ENCODE measurements around the gene BIN1.

The BIN1 gene

DNA sequence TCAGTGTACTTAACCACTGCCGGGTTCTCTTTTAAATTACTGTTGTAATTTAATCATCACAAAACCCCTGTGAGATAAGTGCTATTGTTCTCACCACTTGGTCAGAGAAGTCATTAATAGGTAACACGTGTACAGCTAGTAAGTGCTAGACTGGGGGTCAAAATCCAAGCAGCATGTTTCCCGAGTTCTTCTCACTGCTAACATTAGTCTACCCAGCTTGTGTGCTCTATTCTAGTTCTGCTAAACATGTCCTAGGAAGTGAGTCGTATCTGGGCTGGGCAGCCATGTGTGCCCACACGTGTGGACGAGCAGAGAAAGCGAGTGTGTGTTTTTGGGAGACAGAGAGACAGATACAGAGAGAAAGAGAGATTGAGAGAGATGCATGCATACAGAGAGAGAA lies 94.1 kb downstream of the BIN1 start:
- DNase-seq, result no peak

DNA sequence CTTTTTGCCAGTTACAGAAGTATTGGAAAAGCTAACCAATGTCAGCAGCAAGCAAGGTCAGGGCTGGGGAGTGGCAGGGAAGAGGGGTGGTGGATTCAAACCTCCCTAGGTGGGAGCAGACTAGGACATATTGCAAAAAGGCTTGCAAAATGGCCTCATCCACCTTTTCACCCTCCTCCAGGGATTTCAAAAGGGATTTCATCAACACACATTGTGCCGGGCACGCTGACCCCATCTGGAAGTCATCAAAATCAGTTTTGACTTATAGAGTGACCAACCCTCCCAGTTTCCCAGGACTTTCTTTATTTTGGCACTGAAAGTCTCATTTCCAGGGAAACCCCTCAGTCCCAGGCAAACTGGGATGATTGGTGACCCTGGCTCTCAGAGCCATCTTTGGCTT lies 94.7 kb downstream of the BIN1 start:
- no peak for DNase-seq

DNA sequence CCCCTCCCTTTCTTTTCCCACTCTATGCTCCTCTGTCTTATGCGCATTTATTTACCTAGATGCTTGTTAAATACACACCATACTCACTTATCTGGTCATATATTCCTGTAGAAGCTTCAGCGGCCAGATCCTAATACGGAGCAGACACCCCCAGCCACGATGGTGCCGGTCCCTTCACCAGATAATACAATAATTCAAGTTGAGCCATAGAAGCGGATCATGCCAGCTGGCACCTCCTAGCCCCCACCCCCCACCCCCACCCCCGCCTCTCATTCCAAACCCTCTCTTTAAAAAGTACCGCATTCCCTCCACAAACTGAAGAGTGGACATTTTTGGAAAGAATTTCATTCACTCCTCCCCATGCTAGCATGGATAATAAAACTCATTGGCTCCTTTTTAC lies 95.2 kb downstream of the BIN1 start:
- no peak for DNase-seq

DNA sequence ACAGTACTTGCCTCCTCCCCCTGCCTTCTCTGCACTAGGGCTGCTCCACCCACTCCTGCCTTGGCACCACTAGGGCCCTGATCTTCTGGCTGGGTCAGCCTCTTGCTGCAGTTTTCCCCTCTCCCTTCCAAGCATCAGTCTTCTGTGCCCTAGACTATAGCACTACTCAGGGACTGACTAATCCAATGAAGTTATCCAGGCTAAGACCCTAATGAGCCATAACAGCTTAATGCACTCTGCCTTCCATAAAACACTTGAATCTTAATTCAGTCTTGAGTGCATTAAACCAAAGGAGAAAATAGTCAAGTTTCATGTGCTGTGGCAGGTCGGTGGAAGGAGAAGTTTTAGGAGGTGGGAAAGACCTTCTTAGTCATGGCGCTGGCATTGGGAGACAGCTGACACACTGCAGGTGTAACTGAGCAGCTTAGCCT lies 95.7 kb downstream of the BIN1 start:
- no peak for DNase-seq

DNA sequence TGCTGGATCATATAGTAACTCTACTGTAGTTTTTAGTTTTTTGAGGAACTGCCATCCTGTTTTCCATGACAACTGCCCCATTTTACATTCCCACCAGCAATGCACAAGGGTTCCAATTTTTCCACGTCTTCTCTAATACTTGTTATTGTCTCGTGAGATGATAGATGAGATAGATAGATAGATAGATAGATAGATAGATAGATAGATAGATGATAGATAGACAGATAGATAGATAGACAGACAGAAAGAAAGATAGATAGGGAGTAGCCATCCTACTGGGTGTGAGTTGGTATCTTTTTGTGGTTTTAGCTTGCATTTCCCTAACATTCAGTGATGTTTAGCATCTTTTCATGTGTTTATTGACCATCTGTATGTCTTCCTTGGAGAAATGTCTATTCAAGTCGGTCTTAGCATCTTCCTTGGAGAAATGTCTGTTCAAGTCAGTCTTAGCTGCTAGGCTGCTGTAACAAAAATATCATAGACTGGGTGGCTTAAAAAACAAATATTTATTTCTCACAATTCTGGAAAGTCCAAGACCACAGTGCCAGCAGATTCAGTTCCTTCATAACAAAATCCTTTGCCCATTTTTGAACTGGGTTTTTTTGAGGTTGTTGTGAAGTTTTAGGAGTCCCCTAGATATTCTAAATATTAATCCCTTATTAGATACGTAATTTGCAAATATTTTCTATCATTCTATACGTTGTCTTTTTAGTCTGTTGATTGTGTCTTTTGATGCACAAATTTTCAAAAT lies 98.5 kb downstream of the BIN1 start:
- no peak for DNase-seq

DNA sequence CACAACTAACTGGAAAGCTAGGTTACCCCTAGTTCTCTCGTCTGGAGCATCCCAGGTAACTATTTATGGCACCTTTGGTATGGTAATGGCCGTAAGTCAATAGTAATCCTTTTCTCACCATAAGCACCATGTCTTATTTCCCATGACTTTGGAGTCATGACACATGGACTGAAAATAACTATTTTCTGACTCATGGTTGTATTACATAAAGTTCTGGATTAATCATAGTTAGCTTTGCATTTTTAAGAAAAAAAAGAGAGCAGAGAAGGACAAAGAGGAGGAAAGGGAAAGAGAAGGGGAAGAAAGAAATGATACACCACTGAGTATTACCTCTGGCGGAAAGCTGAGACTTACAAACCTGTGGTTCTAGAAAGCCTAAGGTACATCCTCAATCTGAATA lies 99.3 kb downstream of the BIN1 start:
- DNase-seq, result no peak

DNA sequence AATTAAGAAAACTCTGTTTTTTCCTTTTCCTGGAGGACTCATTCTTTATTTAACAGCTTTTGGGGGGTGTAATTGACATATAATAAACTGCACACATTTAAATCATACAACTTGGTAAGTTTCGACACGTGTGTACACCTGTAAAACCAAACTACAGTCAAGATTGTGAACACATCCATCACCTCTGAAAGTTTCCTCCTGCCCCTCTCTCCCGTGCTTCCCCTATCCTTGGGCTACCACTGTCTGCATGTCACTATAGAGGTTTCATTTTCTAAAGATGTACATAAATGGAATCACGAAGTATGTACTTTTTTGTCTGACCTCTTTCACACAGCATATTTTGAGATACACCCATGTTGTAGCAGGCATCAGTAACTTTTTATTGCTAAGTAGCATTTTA lies 100.0 kb downstream of the BIN1 start:
- no peak for DNase-seq

DNA sequence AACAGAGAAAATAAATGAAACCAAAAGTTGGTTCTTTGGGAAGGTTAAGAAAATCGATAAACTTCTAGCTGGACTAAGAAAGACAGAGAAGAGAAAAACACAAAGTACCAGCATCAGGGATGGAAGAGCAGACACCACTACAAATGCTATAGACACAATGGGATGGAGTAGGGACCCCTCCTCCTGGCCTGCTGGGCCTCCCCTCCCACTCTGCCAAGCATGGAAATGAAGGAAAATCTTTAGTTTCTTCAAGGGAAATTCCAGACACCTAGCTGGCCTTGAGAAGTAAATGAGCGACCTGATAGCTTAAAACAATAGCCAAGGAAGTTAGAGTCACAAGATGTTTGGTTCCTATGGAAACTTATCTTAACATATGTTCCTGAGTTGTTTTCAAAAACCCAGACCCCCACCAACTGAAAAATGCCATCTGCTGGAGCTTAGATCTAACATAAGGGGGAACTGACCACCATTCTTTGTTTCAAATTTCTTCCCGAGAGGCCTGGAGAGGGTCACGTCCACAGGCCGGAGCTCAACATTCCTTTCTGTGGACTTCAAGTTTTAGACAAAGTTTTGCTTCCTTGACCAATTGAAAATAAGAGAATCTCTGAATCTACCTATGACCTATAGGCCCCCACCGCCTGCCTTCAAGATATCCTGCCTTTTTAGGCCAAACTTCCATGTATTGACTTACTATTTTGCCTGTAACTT lies 101.9 kb downstream of the BIN1 start:
- DNase-seq, result no peak

DNA sequence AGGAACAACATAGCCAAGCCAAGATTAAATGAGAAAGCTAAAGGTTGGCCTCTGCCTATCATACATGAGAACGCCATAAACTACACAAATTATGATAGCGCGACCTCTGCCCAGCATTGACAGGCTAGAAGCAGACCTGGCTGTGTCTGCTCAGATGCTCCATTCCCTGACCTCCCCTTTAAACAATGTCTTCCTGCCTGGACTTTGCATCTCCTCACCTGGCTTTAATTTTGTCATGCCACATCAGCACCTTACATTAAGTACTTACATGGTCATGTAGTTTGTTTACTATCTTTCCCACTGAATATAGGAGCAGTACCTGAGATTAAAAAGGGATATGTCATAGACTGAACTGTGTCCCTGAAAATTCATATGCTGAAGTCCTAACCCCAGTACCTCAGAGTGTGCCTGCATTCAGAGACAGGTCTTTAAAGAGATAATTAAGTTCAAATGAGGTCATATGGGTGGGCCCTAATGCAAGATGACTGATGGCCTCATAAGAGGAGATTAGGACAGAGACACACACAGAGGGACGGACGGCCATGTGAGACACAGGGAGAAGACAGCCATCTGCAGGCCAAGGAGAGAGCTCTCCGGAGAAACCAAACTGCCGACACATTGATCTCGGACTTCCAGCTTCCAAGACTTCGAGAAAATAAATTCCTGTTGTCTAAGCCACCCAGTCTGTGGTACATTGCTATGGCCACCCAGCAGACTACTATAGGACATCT lies 103.7 kb downstream of the BIN1 start:
- no peak for DNase-seq

DNA sequence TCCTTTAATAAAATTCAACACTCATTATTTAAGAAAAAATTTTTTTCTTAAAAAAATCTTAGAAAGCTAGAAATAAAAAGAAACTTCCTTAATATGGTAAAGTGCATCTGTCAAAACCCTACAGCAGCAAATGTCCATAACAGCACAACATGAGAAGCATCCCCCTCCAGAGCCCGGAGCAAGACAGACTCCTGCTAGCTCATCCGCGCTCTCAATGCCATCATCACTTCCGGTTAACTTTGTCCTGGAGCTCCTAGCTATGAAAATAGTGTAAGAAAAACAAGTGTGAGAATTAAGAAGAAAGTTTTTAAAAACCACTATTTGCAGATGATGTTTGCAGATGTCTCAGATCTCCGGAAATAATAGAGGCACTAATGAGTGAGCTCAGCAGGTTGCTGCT lies 105.2 kb downstream of the BIN1 start:
- DNase-seq, result no peak

DNA sequence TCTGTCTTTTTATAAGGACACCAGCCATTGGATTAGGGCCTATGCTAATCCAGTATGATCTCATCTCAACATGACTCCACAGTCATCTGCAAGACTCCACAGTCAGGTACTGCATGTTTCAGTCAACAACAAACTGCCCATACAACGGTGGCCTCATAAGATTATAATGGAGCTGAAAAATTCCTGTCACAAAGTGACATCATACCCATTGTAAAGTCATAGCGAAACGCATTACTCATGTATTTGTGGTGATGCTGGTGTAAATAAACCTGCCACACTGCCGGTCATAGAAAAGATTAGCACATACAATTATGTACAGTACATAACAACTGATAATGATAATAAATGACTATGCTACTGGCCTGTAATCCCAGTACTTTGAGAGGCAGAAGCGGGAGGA lies 106.0 kb downstream of the BIN1 start:
- no peak for DNase-seq

DNA sequence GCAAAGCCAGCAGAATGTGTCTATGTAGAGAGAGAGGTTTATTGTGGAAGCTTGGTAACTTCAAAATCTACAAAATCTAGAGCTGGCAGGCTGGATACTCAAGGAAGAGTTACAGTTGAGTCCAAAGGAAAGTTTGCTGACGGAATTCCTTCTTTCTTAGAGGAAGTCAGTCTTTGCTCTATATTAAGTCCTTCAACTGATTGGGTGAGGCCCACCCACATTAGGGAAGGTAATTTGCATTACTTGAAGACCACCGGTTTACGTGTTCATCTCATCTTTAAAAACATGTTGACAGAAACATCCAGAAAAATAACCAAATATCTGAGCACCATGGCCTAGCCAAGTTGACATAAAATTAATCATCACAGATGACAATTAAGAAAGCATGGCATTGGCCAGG lies 106.8 kb downstream of the BIN1 start:
- no peak for DNase-seq

DNA sequence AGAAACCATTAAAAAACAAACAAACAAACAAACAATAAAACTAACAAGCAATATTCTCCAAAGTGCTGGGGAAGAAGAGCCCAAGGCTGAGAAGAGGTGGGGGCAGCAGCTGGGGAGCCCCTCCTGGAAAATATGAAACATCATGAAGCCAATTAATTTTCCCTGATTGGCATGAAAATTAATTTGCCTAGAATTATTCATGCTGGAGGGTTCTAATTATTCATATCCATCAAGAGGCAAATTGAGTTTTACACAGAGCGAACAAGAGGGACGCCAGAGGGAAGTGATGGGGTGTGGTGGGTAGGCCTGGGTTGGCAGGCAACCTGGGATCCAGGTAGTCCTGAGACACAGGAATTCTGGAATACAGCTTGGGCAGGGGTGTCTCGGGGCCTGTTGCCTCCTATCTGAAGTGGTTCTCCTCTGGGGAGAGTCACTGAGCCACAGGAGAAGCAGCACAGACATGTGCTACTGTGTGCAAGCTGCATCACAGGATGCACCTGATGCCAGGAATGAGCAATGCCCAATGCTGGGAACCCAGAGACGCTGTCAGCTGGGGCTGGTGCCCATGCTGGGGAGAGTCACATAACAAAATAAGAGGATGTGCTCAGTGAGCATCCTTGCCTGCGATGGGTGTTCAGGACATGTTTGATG lies 107.7 kb downstream of the BIN1 start:
- no peak for DNase-seq

DNA sequence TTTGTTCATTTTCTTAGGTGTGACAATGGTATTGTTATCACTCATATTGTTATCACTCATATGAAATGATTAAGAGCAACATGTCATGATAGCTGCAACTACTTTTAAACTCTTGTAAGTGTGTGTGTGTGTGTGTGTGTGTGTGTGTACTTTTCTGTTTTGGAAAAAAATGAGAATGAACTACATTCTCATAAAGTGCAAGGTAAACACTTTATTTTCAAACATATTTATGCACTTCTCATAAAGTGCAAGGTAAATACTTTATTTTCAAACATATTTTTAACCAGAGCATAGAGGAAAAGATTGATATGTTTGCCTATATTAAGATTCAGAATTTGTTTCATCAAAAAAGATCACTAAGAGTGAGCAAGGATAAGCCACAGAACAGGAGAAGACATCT lies 108.5 kb downstream of the BIN1 start:
- no peak for DNase-seq
